PC-9 (cell line): ENCODE results near the gene DRD1. TPM values are rescaled to one million over a fixed set of nuclear protein-coding genes. Genes with fewer than 3 reads are reported as not detected.
A peak's percentile ranks its signal among the peaks of the same experiment; 100 is the strongest.

ENCODE experiments used
- BruUV-seq: library from RNA; stranded (reverse); fragments of 400-500 nt; replicated peaks from 2 replicates; lab custom pipeline; 2021; lab: Mats Ljungman, UMichigan
- CTCF ChIA-PET: fragments of 300-600 bp; sonication (Branson Sonifier 250); formaldehyde crosslinking; loops from one replicate; lab custom pipeline; 2022; ENCODE audit warnings: antibody characterized with exemption; lab: Charles Lee
- POLR2A ChIA-PET: fragments of 300-600 bp; sonication (Branson Sonifier 250); formaldehyde crosslinking; loops from one replicate; lab custom pipeline; 2022; ENCODE audit warnings: antibody characterized with exemption; ENCODE audit not compliant: unreplicated experiment; lab: Charles Lee
- DNase-seq, 2 experiments: peaks; one replicate each; pipeline versions ENCODE4 v3.0.0 to v3.0.0-alpha.2; 2015 to 2022; ENCODE audit warnings: mixed read lengths in 1 of 2
- H2AFZ ChIP-seq: fragments of 200-600 bp; sonication (generic); 2 replicates; pipeline ENCODE4 v1.8.1; 2017; ENCODE audit warnings: antibody characterized with exemption
- H3F3A ChIP-seq: fragments of 200-600 bp; sonication (generic); 2 replicates; pipeline ENCODE4 v1.8.1; 2017; ENCODE audit warnings: antibody characterized with exemption, mild to moderate bottlenecking, low read depth; ENCODE audit not compliant: insufficient read depth
- H3K27ac ChIP-seq: fragments of 200-600 bp; sonication (generic); 2 replicates; pipeline ENCODE4 v1.6.1; 2016; ENCODE audit warnings: mixed run types
- H3K27me3 ChIP-seq: fragments of 200-600 bp; sonication (generic); 2 replicates; pipeline ENCODE4 v1.6.1; 2016; ENCODE audit warnings: low read depth, mixed run types; ENCODE audit not compliant: insufficient read depth
- H3K36me3 ChIP-seq: fragments of 200-600 bp; sonication (generic); 2 replicates; pipeline ENCODE4 v1.6.1; 2016; ENCODE audit warnings: low read depth, mixed run types
- H3K4me1 ChIP-seq: fragments of 200-600 bp; sonication (generic); replicated peaks from 2 replicates; pipeline ENCODE4 v1.6.1; 2016; ENCODE audit warnings: mixed run types; ENCODE audit not compliant: insufficient read depth
- H3K4me2 ChIP-seq: fragments of 200-600 bp; sonication (generic); 2 replicates; pipeline ENCODE4 v1.6.1; 2017; ENCODE audit warnings: mixed run types
- H3K4me3 ChIP-seq: fragments of 200-600 bp; sonication (generic); 2 replicates; pipeline ENCODE4 v1.6.1; 2016; ENCODE audit warnings: mixed run types
- H3K79me2 ChIP-seq: fragments of 200-600 bp; sonication (generic); 2 replicates; pipeline ENCODE4 v1.6.1; 2017; ENCODE audit warnings: low read depth, mixed run types
- H3K9me2 ChIP-seq: fragments of 200-600 bp; sonication (generic); 2 replicates; pipeline ENCODE4 v1.8.1; 2017; ENCODE audit warnings: mild to moderate bottlenecking; ENCODE audit not compliant: insufficient read depth
- H3K9me3 ChIP-seq: fragments of 200-600 bp; sonication (generic); 2 replicates; pipeline ENCODE4 v1.8.1; 2016; ENCODE audit warnings: low read depth; ENCODE audit not compliant: insufficient read depth
- H4K20me1 ChIP-seq: fragments of 200-600 bp; sonication (generic); 2 replicates; pipeline ENCODE4 v1.8.1; 2017; ENCODE audit not compliant: insufficient read depth
- EZH2 ChIP-seq: fragments of 200-600 bp; sonication (generic); IDR thresholded peaks from 2 replicates; pipeline ENCODE4 v1.8.0; 2017; ENCODE audit warnings: antibody characterized with exemption, low read depth
- intact Hi-C: fragments of 100-400 bp; cut with micrococcal nuclease; formaldehyde crosslinking; loops from one replicate; pipeline ENCODE4 v1.10.0; 2022; ENCODE audit not compliant: unreplicated experiment
- total RNA-seq: library from RNA; stranded (reverse); gene quantifications from 2 replicates; pipeline ENCODE4 v1.2.3, GENCODE V29; 2021
- TF ChIP-seq, protein P1 (sequence below): fragments of 200-600 bp; sonication (generic); conservative IDR thresholded peaks from 2 replicates; pipeline ENCODE4 v1.6.1; 2017; ENCODE audit warnings: mixed run types, antibody characterized with exemption, mild to moderate bottlenecking, moderate library complexity

Gene DRD1
- total RNA-seq, 1 experiment from 2014 or later: not detected

GRCh38 chr5:175461370-175461769, 17.4 kb upstream of the DRD1 start:
- CTCF ChIA-PET: no interaction called here
- Histone ChIP-seq H3K27me3 (peaks cover 66% of the 10 kb centered on the region), H3F3A (no peaks in the 10 kb centered on the region), H4K20me1 (no peaks in the 10 kb centered on the region), H3K4me1 (no peaks in the 10 kb centered on the region), H3K9me2 (no peaks in the 10 kb centered on the region), H3K4me2 (no peak overlapping the region), H3K79me2 (no peaks in the 10 kb centered on the region), H3K27ac (no peak overlapping the region), H3K4me3 (no peak overlapping the region), H2AFZ (no peak overlapping the region), H3K36me3 (no peaks in the 10 kb centered on the region), H3K9me3 (no peaks in the 10 kb centered on the region)
- DNase-seq: no peak
- no TSS peak for BruUV-seq
- intact Hi-C loops: no loop called here
- POLR2A ChIA-PET: no interaction called here
- TF ChIP-seq EZH2: no peak
- TF ChIP-seq, protein P1, sequence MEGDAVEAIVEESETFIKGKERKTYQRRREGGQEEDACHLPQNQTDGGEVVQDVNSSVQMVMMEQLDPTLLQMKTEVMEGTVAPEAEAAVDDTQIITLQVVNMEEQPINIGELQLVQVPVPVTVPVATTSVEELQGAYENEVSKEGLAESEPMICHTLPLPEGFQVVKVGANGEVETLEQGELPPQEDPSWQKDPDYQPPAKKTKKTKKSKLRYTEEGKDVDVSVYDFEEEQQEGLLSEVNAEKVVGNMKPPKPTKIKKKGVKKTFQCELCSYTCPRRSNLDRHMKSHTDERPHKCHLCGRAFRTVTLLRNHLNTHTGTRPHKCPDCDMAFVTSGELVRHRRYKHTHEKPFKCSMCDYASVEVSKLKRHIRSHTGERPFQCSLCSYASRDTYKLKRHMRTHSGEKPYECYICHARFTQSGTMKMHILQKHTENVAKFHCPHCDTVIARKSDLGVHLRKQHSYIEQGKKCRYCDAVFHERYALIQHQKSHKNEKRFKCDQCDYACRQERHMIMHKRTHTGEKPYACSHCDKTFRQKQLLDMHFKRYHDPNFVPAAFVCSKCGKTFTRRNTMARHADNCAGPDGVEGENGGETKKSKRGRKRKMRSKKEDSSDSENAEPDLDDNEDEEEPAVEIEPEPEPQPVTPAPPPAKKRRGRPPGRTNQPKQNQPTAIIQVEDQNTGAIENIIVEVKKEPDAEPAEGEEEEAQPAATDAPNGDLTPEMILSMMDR: no peak

DNA sequence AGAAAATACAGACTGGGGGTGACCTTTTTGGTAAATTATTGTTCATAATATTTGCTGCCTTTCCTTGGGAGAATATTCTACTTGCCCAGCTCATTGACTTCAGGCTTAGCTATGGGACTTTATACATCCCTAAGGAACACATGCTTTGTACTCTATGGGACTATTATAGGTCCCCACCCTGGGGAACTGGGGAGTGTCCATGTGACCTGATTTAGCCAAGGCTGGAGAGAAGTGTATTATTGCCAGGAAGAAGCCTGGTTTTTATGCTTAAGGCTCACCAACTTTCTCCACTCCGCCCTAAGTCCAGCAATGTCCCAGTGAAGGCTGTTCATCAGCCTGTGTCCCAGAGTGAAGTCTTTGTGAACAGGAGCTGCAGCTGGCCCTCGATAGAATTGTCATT, 16.6 kb upstream of the DRD1 start:
- H3K4me2 ChIP-seq: no peak overlapping the region
- H3K4me1 ChIP-seq: no peaks in the 10 kb centered on the region
- intact Hi-C loops: no loop called here
- H3K9me2 ChIP-seq: no peaks in the 10 kb centered on the region
- H3K4me3 ChIP-seq: no peak overlapping the region
- no TSS peak for BruUV-seq
- H3K27ac ChIP-seq: no peak overlapping the region
- no peaks in the 10 kb centered on the region for H3K9me3 ChIP-seq
- no peak overlapping the region for H2AFZ ChIP-seq
- DNase-seq: no peak
- no peaks in the 10 kb centered on the region for H3K36me3 ChIP-seq
- TF ChIP-seq, protein P1: no peak
- no peak for TF ChIP-seq EZH2
- no peaks in the 10 kb centered on the region for H4K20me1 ChIP-seq
- ChIA-PET POLR2A (no interaction called here), CTCF (no interaction called here)
- no peaks in the 10 kb centered on the region for H3K79me2 ChIP-seq
- H3K27me3 ChIP-seq: peaks cover 67% of the 10 kb centered on the region
- H3F3A ChIP-seq: no peaks in the 10 kb centered on the region

DNA sequence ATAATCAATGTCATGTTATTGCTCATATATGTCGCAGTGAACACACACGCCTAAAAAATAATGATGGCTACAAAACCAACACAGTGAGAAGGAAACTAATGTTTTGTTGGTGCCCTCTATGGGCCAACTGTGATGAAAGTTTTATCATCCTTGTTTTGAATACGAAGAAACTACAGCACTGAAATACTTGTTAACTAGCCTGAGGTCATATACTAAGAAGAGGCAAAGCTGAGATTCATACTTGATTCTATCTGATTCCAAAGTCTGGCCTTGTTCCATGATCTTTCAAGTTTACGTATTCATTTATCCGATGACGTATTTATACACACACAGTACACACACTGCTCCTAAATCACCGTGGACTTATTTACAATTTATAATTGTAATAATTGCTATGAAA, 16.1 kb upstream of the DRD1 start:
- H4K20me1 ChIP-seq: no peaks in the 10 kb centered on the region
- H3K27ac ChIP-seq: no peak overlapping the region
- no peak for DNase-seq
- intact Hi-C loops: no loop called here
- no peaks in the 10 kb centered on the region for H3K9me2 ChIP-seq
- no peak overlapping the region for H3K4me3 ChIP-seq
- no peak for TF ChIP-seq EZH2
- TF ChIP-seq, protein P1: peak; percentile 59; the same call in 1 of the 2 replicates
- H3K4me1 ChIP-seq: no peaks in the 10 kb centered on the region
- H3K79me2 ChIP-seq: no peaks in the 10 kb centered on the region
- no peaks in the 10 kb centered on the region for H3K36me3 ChIP-seq
- peaks cover 67% of the 10 kb centered on the region for H3K27me3 ChIP-seq
- CTCF ChIA-PET: no interaction called here
- no peaks in the 10 kb centered on the region for H3K9me3 ChIP-seq
- no peak overlapping the region for H3K4me2 ChIP-seq
- POLR2A ChIA-PET: no interaction called here
- H3F3A ChIP-seq: no peaks in the 10 kb centered on the region
- H2AFZ ChIP-seq: no peak overlapping the region
- BruUV-seq: no TSS peak
